ENCODE data around the gene SPTBN5. TPM values are rescaled to one million over a fixed set of nuclear protein-coding genes. Genes with fewer than 3 reads are reported as not detected.

The SPTBN5 gene
- total RNA-seq, 1 experiment from 2014 or later: 3.2 TPM

DNA sequence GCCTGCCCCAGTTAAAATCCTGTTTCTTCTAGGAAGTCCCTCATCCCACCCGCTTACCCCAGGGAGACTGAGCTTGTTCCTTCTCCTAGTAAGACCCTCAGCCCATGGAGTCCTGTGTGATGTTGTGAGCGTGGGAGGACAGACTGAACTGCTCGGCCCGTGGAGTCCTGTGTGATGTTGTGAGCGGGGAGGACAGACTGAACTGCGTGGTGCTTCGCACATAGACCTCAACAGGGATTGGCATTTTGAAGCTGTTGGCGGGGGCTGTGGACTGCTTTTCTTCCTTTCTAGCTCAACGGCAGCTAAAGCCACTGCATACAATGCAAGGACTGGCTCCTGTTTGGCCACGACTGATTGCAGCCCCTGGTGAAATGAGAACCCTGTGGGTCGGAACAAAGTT, 1.6 kb upstream of the SPTBN5 start:
- DNase-seq (ENCODE audit: low spot score): no peak
- Histone ChIP-seq H3K36me3 (ENCODE audit: insufficient read depth, low read length, poor library complexity, severe bottlenecking) (no peaks in the 10 kb centered on the region), H3K9me3 (ENCODE audit: low read depth, low read length, poor library complexity, severe bottlenecking) (no peaks in the 10 kb centered on the region), H3K27ac (ENCODE audit: low read depth, low read length, poor library complexity, severe bottlenecking) (peak overlapping the region; percentile 63), H3K4me1 (ENCODE audit: insufficient read depth, low read length, poor library complexity, severe bottlenecking) (peaks cover 4% of the 10 kb centered on the region), H3K4me3 (ENCODE audit: low read depth, low read length, poor library complexity, severe bottlenecking) (no peak overlapping the region), H3K27me3 (replicated peaks; ENCODE audit: insufficient read depth, low read depth, low read length, poor library complexity) (no peaks in the 10 kb centered on the region)
- intact Hi-C loops (cut with micrococcal nuclease; ENCODE audit: unreplicated experiment): no loop called here
- ChIA-PET CTCF (interaction anchor here (0.6 to 1.4 kb wide), 3 partner anchors 9 to 457 kb away, joined by 3 to 4 read pairs (median 3); no protein-coding TSS in a partner anchor), POLR2A (ENCODE audit: low non-redundant PET) (interaction anchor here (0.6 kb wide), 1 partner anchor 75 kb away, joined by 3 read pairs; no protein-coding TSS in a partner anchor)
- TF ChIP-seq EZH2 (IDR thresholded peaks at IDR 0.05; ENCODE audit: borderline replicate concordance, low read depth, low read length, poor library complexity, severe bottlenecking) (no peak), CTCF (conservative IDR thresholded peaks at IDR 0.05; ENCODE audit: low read depth, low read length) (no peak)
- no TSS peak for BruUV-seq (replicated peaks)

DNA sequence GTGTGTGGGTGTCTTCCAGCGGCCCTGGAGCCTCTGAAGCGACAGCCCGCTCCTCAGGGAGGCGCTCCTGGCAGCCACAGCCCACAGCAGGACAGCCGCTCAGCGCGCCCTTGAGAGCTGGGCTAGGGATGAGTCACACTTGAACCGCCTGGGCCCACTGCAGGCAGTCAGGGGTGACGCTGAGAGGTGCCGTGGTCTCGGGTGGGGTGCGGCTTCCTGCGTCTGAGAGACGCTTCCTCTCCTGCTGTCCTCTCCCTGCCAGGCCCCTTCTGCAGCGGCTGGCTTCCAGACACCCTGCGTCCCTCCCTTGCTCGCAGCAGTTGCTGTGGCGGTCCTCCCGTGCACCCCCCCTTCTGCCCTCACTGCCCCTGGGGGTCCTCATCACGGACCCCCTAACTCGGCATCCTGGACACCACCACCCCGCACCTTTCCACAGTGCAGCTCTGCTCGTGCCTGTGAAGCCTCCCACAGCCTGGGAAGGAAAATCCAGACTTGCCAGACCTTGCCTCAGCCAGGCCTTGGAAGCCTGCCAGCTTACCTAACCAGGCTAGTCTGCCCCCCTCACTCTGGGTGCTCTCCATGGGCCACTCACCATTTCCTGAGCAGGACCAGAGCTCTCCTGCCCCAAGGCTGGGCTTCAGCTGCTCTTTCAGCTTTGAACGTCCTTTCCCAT, 1.1 kb upstream of the SPTBN5 start:
- H3K27ac ChIP-seq (ENCODE audit: low read depth, low read length, poor library complexity, severe bottlenecking): peak overlapping the region; percentile 63
- no peaks in the 10 kb centered on the region for H3K9me3 ChIP-seq (ENCODE audit: low read depth, low read length, poor library complexity, severe bottlenecking)
- no peaks in the 10 kb centered on the region for H3K27me3 ChIP-seq (replicated peaks; ENCODE audit: insufficient read depth, low read depth, low read length, poor library complexity)
- TF ChIP-seq CTCF (conservative IDR thresholded peaks at IDR 0.05; ENCODE audit: low read depth, low read length): 0 out of 2 replicates have a peak, but pooled peaks have one; percentile 25
- TF ChIP-seq EZH2 (IDR thresholded peaks at IDR 0.05; ENCODE audit: borderline replicate concordance, low read depth, low read length, poor library complexity, severe bottlenecking): no peak
- H3K4me3 ChIP-seq (ENCODE audit: low read depth, low read length, poor library complexity, severe bottlenecking): no peak overlapping the region
- intact Hi-C loops (cut with micrococcal nuclease; ENCODE audit: unreplicated experiment): no loop called here
- POLR2A ChIA-PET (ENCODE audit: low non-redundant PET): no interaction called here
- no peaks in the 10 kb centered on the region for H3K36me3 ChIP-seq (ENCODE audit: insufficient read depth, low read length, poor library complexity, severe bottlenecking)
- BruUV-seq (replicated peaks): no TSS peak
- H3K4me1 ChIP-seq (ENCODE audit: insufficient read depth, low read length, poor library complexity, severe bottlenecking): peaks cover 4% of the 10 kb centered on the region
- CTCF ChIA-PET: interaction anchor here (0.6 to 1.4 kb wide), 3 partner anchors 10 to 456 kb away, joined by 3 to 4 read pairs (median 3); no protein-coding TSS in a partner anchor
- DNase-seq (ENCODE audit: low spot score): peak; percentile 76

GRCh38 chr15:41894251-41894790, 468 bp upstream of the SPTBN5 start:
- H3K27ac ChIP-seq (ENCODE audit: low read depth, low read length, poor library complexity, severe bottlenecking): peak overlapping the region; percentile 63
- CTCF ChIA-PET: no interaction called here

More at GRCh38 chr15:41894251-41894790, 468 bp upstream of the SPTBN5 start:
- Histone ChIP-seq H3K36me3 (ENCODE audit: insufficient read depth, low read length, poor library complexity, severe bottlenecking) (no peaks in the 10 kb centered on the region), H3K4me1 (ENCODE audit: insufficient read depth, low read length, poor library complexity, severe bottlenecking) (peaks cover 4% of the 10 kb centered on the region), H3K4me3 (ENCODE audit: low read depth, low read length, poor library complexity, severe bottlenecking) (no peak overlapping the region), H3K27me3 (replicated peaks; ENCODE audit: insufficient read depth, low read depth, low read length, poor library complexity) (no peaks in the 10 kb centered on the region), H3K9me3 (ENCODE audit: low read depth, low read length, poor library complexity, severe bottlenecking) (no peaks in the 10 kb centered on the region)
- POLR2A ChIA-PET (ENCODE audit: low non-redundant PET): no interaction called here
- no peak for DNase-seq (ENCODE audit: low spot score)
- intact Hi-C loops (cut with micrococcal nuclease; ENCODE audit: unreplicated experiment): no loop called here
- TF ChIP-seq CTCF (conservative IDR thresholded peaks at IDR 0.05; ENCODE audit: low read depth, low read length): no peak
- no peak for TF ChIP-seq EZH2 (IDR thresholded peaks at IDR 0.05; ENCODE audit: borderline replicate concordance, low read depth, low read length, poor library complexity, severe bottlenecking)
- BruUV-seq (replicated peaks): no TSS peak

All from A673 (cell line).